PC-3 (cell line): ENCODE results near the gene SULT6B1.

Experiments
- CTCF ChIP-seq: fragments of 300-600 bp; sonication (generic); conservative IDR thresholded peaks from 2 replicates; pipeline ENCODE4 v1.5.1; 2017; ENCODE audit warnings: antibody characterized with exemption, low read depth, mild to moderate bottlenecking, low read length
- EZH2 ChIP-seq: fragments of 300-600 bp; sonication (generic); IDR thresholded peaks from one replicate; pipeline ENCODE4 v1.6.1; 2017; ENCODE audit warnings: antibody characterized with exemption, mild to moderate bottlenecking, low read length; ENCODE audit not compliant: unreplicated experiment
- EZH2phosphoT487 ChIP-seq: fragments of 300-600 bp; sonication (generic); IDR thresholded peaks from 2 replicates; pipeline ENCODE4 v1.6.1; 2018; ENCODE audit warnings: mild to moderate bottlenecking, antibody characterized with exemption, low read length, borderline replicate concordance

GRCh38 chr2:37149626-37150322 lies 38.7 kb downstream of the SULT6B1 start:
- TF ChIP-seq EZH2 (no peak), CTCF (no peak), EZH2phosphoT487 (no peak)
